Endothelial cell of umbilical vein (primary cell): ENCODE data around the gene KCNQ5. TPM values are rescaled to one million over a fixed set of nuclear protein-coding genes. Genes with fewer than 3 reads are reported as not detected.

Experiments
- BruUV-seq: library from RNA; stranded (reverse); fragments of 400-500 nt; replicated peaks from 2 replicates; lab custom pipeline; 2021; lab: Mats Ljungman, UMichigan
- CTCF ChIA-PET: fragments of 300-600, 350-600 bp; sonication (Branson Sonifier 250); formaldehyde crosslinking; loops from one replicate; lab custom pipeline; 2021; ENCODE audit warnings: antibody characterized with exemption, inconsistent platforms; lab: Charles Lee
- POLR2A ChIA-PET: fragments of 300-600, 350-600 bp; sonication (Branson Sonifier 250); formaldehyde crosslinking; loops from one replicate; lab custom pipeline; 2021; ENCODE audit warnings: antibody characterized with exemption, inconsistent platforms; lab: Charles Lee
- DNase-seq: peaks from one replicate; pipeline ENCODE4 v3.0.0-alpha.2; 2011; ENCODE audit warnings: low read depth, low spot score
- FAIRE-seq: peaks from 2 replicates; lab custom pipeline; 2011; peaks lifted over from hg19 to GRCh38; lab: Jason Lieb, UNC
- H2AFZ ChIP-seq: 2 replicates; pipeline ENCODE4 v1.6.0; 2012; ENCODE audit warnings: low read depth, low read length, control low read depth, inconsistent platforms
- H3K27ac ChIP-seq: 2 replicates; pipeline ENCODE4 v1.5.1; 2011; ENCODE audit warnings: low read depth, mild to moderate bottlenecking, control low read depth, low read length, moderate library complexity; ENCODE audit not compliant: insufficient read depth
- H3K27me3 ChIP-seq, 2 experiments: 2 replicates each; pipeline versions ENCODE4 v1.6.0 to v1.6.1; 2011; ENCODE audit warnings: low read length in 2 of 2, mixed read lengths in 1 of 2; ENCODE audit not compliant: control insufficient read depth in 2 of 2, insufficient read depth in 2 of 2
- H3K36me3 ChIP-seq, 2 experiments: 2 replicates in 1 of 2; 3 replicates in 1 of 2; pipeline ENCODE4 v1.5.1; 2011; ENCODE audit warnings: low read length in 2 of 2, mild to moderate bottlenecking in 1 of 2, moderate library complexity in 1 of 2; ENCODE audit not compliant: control insufficient read depth in 2 of 2, insufficient read depth in 2 of 2; ENCODE audit errors: extremely low read depth in 1 of 2
- H3K4me1 ChIP-seq: 3 replicates; pipeline ENCODE4 v1.5.1; 2011; ENCODE audit warnings: mild to moderate bottlenecking, low read length; ENCODE audit not compliant: control insufficient read depth, insufficient read depth; ENCODE audit errors: extremely low read depth
- H3K4me2 ChIP-seq: 2 replicates; pipeline ENCODE4 v1.6.1; 2011; ENCODE audit warnings: low read length, control low read depth, mixed read lengths; ENCODE audit not compliant: insufficient read depth
- H3K4me3 ChIP-seq, 3 experiments: fragments of 200-600 bp in 1 of 3; sonication (generic), shearing (Covaris generic) in 1 of 3; replicated peaks in 1 of 3; 2 replicates each; pipeline ENCODE4 v1.5.1; 2011 to 2016; ENCODE audit warnings: control low read depth in 3 of 3, low read length in 3 of 3, mild to moderate bottlenecking in 2 of 3, inconsistent platforms in 1 of 3, low read depth in 1 of 3, moderate library complexity in 1 of 3; ENCODE audit not compliant: insufficient read depth in 1 of 3
- H3K79me2 ChIP-seq: 2 replicates; pipeline ENCODE4 v1.6.0; 2012; ENCODE audit warnings: low read length, inconsistent platforms; ENCODE audit not compliant: control insufficient read depth, insufficient read depth
- H3K9ac ChIP-seq: replicated peaks from 2 replicates; pipeline ENCODE3; 2011; ENCODE audit warnings: low read length, control low read depth; ENCODE audit not compliant: insufficient read depth; ENCODE audit errors: extremely low read depth
- H3K9me1 ChIP-seq: replicated peaks from 3 replicates; pipeline ENCODE4 v1.6.0; 2011; ENCODE audit warnings: mild to moderate bottlenecking, low read length; ENCODE audit not compliant: control insufficient read depth, insufficient read depth; ENCODE audit errors: extremely low read depth
- H3K9me3 ChIP-seq: replicated peaks from 2 replicates; pipeline ENCODE4 v1.5.1; 2012; ENCODE audit warnings: low read length, inconsistent platforms; ENCODE audit not compliant: control insufficient read depth, insufficient read depth
- H4K20me1 ChIP-seq: replicated peaks from 2 replicates; pipeline ENCODE3; 2011; ENCODE audit warnings: mild to moderate bottlenecking, low read length; ENCODE audit not compliant: control insufficient read depth, insufficient read depth; ENCODE audit errors: extremely low read depth
- CTCF ChIP-seq, 2 donors: IDR thresholded peaks; 1 replicate in 1 of 2; 2 replicates in 1 of 2; pipeline ENCODE4 v1.5.1; 2011; ENCODE audit warnings: low read length in 2 of 2, mild to moderate bottlenecking in 2 of 2, moderate library complexity in 2 of 2, control low read depth in 1 of 2, inconsistent platforms in 1 of 2, low read depth in 1 of 2; ENCODE audit not compliant: insufficient read depth in 1 of 2; ENCODE audit errors: extremely low read depth in 1 of 2
- EZH2 ChIP-seq: IDR thresholded peaks from 2 replicates; pipeline ENCODE4 v1.6.1; 2012; ENCODE audit warnings: borderline replicate concordance, low read depth, mild to moderate bottlenecking, moderate library complexity, low read length, inconsistent platforms; ENCODE audit not compliant: severe bottlenecking
- FOS ChIP-seq: IDR thresholded peaks from 2 replicates; pipeline ENCODE4 v1.6.1; 2011; ENCODE audit warnings: mild to moderate bottlenecking, low read length, moderate library complexity, borderline replicate concordance; ENCODE audit not compliant: insufficient read depth
- GATA2 ChIP-seq: IDR thresholded peaks from 2 replicates; pipeline ENCODE4 v1.7.0; 2011; ENCODE audit warnings: low read depth, mild to moderate bottlenecking, moderate library complexity, mixed read lengths, low read length; ENCODE audit not compliant: insufficient read length, insufficient read depth
- JUN ChIP-seq: IDR thresholded peaks from 2 replicates; pipeline ENCODE4 v1.6.1; 2011; ENCODE audit warnings: borderline replicate concordance, low read depth; ENCODE audit not compliant: insufficient read length, insufficient read depth
- MAX ChIP-seq: IDR thresholded peaks from 2 replicates; pipeline ENCODE4 v1.6.1; 2011; ENCODE audit not compliant: insufficient read depth, insufficient read length
- MYC ChIP-seq: IDR thresholded peaks from one replicate; pipeline ENCODE4 v1.6.1; 2011; ENCODE audit warnings: mild to moderate bottlenecking, low read depth, low read length
- POLR2A ChIP-seq: IDR thresholded peaks from 2 replicates; pipeline ENCODE4 v1.6.1; 2012; ENCODE audit warnings: low read depth, mild to moderate bottlenecking, control low read depth, low read length
- POLR2AphosphoS5 ChIP-seq: IDR thresholded peaks from 2 replicates; pipeline ENCODE4 v1.6.1; 2012; ENCODE audit warnings: low read depth, mild to moderate bottlenecking, control low read depth, low read length, moderate library complexity; ENCODE audit not compliant: insufficient read depth
- dilution Hi-C: fragments of 300-500 bp; cut with MboI; formaldehyde crosslinking; loops from one replicate; pipeline ENCODE4 v1.15.0; 2019; ENCODE audit warnings: low sequenced_read_pairs; ENCODE audit not compliant: extremely low pct_ligation_motif_present
- intact Hi-C: fragments of 100-400 bp; cut with micrococcal nuclease; formaldehyde crosslinking; loops from one replicate; pipeline ENCODE4 v1.10.0; 2022
- polyA plus RNA-seq, 4 experiments: library from polyadenylated mRNA; depleted of rRNA in 3 of 4; stranded (reverse) in 3 of 4; unstranded in 1 of 4; fragments of >200 nt; gene quantifications; 2 replicates each; pipeline versions ENCODE4 v1.2.1 to v1.2.3, GENCODE V29; 2011 to 2012; ENCODE audit warnings: missing spikeins in 1 of 4
- total RNA-seq: library from RNA; stranded (reverse); gene quantifications from 2 replicates; pipeline ENCODE4 v1.2.3, GENCODE V29; 2021

The KCNQ5 gene
- total and polyA plus RNA-seq, 2 donors (not counting 3 experiments of a cell fraction or from before 2014, with no cell fraction given) = 0.22 TPM; not detected in 1

GRCh38 chr6:73145690-73146089 is 523.8 kb downstream of the KCNQ5 start:
- Histone ChIP-seq H3K4me2 (no peak overlapping the region), H3K27me3 (peaks cover 0 to 7% of the 10 kb centered on the region in 2 experiments), H3K4me1 (no peaks in the 10 kb centered on the region), H3K79me2 (no peaks in the 10 kb centered on the region), H3K9me1 (no peaks in the 10 kb centered on the region), H3K27ac (no peak overlapping the region), H2AFZ (no peak overlapping the region), H4K20me1 (no peaks in the 10 kb centered on the region), H3K9ac (no peak overlapping the region), H3K36me3 (no peaks in the 10 kb centered on the region), H3K4me3 (no peak overlapping the region), H3K9me3 (no peaks in the 10 kb centered on the region)
- dilution Hi-C loops = no loop called here
- intact Hi-C loops = no loop called here
- POLR2A ChIA-PET = no interaction called here
- BruUV-seq = no TSS peak
- DNase-seq = no peak
- no peak for TF ChIP-seq MAX
- TF ChIP-seq MYC = no peak
- no peak for TF ChIP-seq JUN
- no peak for TF ChIP-seq POLR2A
- TF ChIP-seq CTCF (IDR thresholded peaks at IDR 0.05; ENCODE audit: extremely low read depth in 1 of 2, insufficient read depth in 1 of 2, low read depth in 1 of 2, low read length in 2 of 2) = no peak
- TF ChIP-seq FOS = no peak
- no peak for TF ChIP-seq EZH2
- no peak for TF ChIP-seq POLR2AphosphoS5
- no peak for TF ChIP-seq GATA2
- CTCF ChIA-PET = no interaction called here
- no peak for FAIRE-seq
